Lung microvascular endothelial cell (primary cell): Measurements from ENCODE around the gene PROKR2. TPM values are rescaled to one million over a fixed set of nuclear protein-coding genes. Genes with fewer than 3 reads are reported as not detected.

ENCODE experiments used
- DNase-seq, 2 donors: peaks; one replicate each; pipeline versions ENCODE4 v3.0.0 to v3.0.0-alpha.2; 2010; ENCODE audit warnings: low read depth in 2 of 2
- total RNA-seq: library from RNA; depleted of rRNA; stranded (reverse); fragments of >200 nt; gene quantifications from 2 replicates; pipeline ENCODE4 v1.2.1, GENCODE V29; 2014

PROKR2 gene
- total RNA-seq, 1 donor from 2014 or later: not detected

DNA sequence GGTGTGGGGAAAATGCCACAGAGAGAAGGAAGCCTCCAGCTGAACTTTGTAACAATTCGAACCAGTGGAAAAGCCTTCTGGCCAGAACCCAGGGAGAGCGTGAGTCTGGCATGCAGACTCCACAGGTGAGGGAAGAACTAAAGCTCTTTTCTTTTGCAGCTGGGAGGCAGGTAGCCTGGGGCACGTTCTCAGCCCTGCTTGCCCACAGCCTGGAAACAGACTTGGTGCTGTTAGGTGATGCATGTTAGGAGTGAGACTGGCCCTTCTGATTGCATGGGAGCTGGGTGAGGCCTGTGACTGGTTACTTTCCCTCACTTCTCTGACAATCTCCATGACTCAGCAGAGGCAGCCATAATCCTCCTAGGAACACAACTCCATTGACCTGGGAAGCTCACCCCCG is 34.2 kb downstream of the PROKR2 start:
- no peak for DNase-seq

DNA sequence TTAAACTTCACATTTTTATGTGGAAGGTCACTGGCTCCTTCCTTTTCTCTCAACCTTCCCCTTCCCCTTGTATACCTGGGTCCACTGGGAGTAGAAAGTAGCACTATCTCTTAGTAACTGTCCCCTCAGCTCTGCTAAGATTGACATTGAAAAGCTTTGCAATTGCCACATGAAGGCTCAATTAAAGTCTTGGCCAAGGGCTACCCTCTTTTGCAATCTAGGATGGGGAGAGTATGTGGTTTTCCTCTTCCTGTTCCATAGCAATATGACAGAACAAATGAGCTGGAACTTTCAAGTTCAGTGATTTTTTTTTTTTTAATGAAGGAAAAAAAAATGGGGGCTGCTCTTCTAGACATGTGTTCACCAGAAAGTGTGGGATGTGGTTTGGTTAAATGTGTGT is 37.1 kb downstream of the PROKR2 start:
- DNase-seq: no peak

DNA sequence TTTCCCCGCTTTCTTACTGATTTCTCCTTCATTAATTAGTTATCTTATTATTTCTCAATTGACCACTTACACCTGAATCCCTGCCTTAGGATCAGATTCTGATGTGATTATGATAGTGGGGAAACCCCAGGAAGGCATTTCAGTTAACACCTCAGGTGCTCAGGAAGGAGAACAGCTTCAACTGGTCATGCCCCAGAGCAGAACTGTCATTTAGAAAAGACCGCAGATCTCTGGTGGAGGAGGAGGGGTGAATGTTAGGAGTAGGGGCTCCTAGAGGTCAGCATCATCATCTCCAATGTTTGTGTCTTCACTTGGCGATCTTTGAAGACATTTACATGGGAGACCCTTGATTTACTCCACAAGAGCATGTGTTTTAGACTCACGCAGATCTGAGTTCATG is 44.5 kb downstream of the PROKR2 start:
- no peak for DNase-seq

GRCh38 chr20:5270603-5271002 is 46.2 kb downstream of the PROKR2 start:
- DNase-seq: no peak

GRCh38 chr20:5268449-5268848 is 48.3 kb downstream of the PROKR2 start:
- no peak for DNase-seq

DNA sequence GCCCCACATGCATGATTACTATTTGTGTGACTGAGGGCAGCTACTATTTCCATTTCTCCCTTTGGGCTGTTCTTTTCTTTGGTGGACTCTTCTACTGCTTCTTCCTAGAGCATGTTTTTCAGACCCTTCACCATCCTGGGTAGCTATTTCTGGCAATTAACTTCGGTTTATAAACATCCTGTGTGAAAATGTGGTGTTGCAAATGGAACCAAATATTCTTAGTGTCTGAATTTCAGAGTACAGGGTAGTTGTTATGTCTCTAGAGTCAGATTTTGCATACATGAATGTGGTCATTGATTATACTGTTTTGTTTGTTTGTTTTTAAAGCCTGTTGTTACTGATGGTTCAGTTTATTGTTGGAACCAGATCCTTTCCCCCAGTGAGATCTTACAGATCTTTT is 49.7 kb downstream of the PROKR2 start:
- DNase-seq: no peak

Other genes starting within 250 kb of the PROKR2 start
- gene TMEM230, start 203.9 kb downstream of the PROKR2 start, total RNA-seq: 73.2 and 92.9 TPM in 2 replicates
- gene PCNA, start 197.0 kb downstream of the PROKR2 start, total RNA-seq: 52.0 and 98.5 TPM in 2 replicates
- 42.1 and 64.3 TPM in 2 replicates for gene CDS2, start 189.9 kb downstream of the PROKR2 start, total RNA-seq